ENCODE data around the gene CENPE. TPM values are rescaled to one million over a fixed set of nuclear protein-coding genes. Genes with fewer than 3 reads are reported as not detected.

Gene CENPE
- total and polyA plus RNA-seq, 10 donors, result 0.30 to 11.7 (median 3.9) TPM

DNA sequence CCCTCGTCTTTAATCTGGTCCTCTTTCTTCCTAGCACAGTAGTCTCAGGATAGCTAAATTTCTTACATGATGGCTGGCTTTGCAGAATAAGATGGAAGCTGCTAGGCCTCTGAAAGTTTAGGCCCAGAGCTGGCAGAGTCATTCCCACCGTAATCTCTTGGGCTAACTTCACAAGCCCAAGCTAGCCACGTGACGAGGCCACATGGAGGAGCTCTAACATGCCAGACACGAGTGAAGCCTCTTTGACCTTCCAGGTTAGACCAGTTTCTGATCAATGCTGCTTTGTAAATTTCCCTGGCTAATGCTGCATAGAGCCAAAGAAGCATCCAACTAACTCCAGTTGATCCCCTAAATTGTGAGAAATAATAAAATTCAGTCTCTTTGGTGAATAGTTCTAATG lies 9.5 kb upstream of the CENPE start:
- Histone ChIP-seq H3K36me3 (no peaks in the 10 kb centered on the region), H3K4me3 (no peak overlapping the region), H3K9me3 (no peaks in the 10 kb centered on the region), H3K4me1 (no peaks in the 10 kb centered on the region), H3K27ac (no peak overlapping the region), H3K27me3 (replicated peaks in 1 of 7) (no peaks in the 10 kb centered on the region)
- no peak for DNase-seq
- TF ChIP-seq, protein P1, sequence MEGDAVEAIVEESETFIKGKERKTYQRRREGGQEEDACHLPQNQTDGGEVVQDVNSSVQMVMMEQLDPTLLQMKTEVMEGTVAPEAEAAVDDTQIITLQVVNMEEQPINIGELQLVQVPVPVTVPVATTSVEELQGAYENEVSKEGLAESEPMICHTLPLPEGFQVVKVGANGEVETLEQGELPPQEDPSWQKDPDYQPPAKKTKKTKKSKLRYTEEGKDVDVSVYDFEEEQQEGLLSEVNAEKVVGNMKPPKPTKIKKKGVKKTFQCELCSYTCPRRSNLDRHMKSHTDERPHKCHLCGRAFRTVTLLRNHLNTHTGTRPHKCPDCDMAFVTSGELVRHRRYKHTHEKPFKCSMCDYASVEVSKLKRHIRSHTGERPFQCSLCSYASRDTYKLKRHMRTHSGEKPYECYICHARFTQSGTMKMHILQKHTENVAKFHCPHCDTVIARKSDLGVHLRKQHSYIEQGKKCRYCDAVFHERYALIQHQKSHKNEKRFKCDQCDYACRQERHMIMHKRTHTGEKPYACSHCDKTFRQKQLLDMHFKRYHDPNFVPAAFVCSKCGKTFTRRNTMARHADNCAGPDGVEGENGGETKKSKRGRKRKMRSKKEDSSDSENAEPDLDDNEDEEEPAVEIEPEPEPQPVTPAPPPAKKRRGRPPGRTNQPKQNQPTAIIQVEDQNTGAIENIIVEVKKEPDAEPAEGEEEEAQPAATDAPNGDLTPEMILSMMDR (IDR thresholded peaks at IDR 0.05 in 8 of 11, conservative IDR thresholded peaks at IDR 0.05 in 3 of 11), result no peak
- no peak for TF ChIP-seq POLR2AphosphoS5 (IDR thresholded peaks at IDR 0.05)
- intact Hi-C loops (cut with DNase I; ENCODE audit: low total_unique reads), result no loop called here
- WGBS, 5 donors, result 81 to 85% (median 83%) methylated on average over 5 of the region's 5 CpGs

DNA sequence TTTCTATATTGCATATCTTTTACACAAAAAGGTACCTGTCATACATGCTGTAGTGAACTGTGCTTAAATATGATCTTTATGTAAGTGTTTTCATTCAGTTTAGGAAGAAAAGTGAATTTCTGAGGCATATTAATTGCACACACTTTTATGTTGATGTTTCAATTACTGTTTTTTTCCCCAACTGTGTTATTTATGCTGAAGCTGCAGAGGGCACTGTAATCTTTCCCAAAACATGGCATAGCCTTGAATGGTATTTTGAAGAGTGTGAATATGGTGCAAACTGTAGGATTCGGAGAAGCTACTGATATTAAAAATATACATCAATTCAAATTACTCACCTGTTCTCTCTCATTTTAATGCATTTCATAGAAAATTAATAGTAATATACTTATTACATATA lies 6.0 kb upstream of the CENPE start:
- no peak overlapping the region for H3K27ac ChIP-seq
- H3K4me1 ChIP-seq, result peaks cover 0 to under 1% (median under 1%) of the 10 kb centered on the region in 6 donors
- TF ChIP-seq POLR2A (IDR thresholded peaks at IDR 0.05), result no peak
- TF ChIP-seq POLR2AphosphoS5 (IDR thresholded peaks at IDR 0.05), result no peak
- TF ChIP-seq, protein P1 (IDR thresholded peaks at IDR 0.05 in 8 of 11, conservative IDR thresholded peaks at IDR 0.05 in 3 of 11), result no peak
- whole genome bisulfite sequencing, 5 donors, result 69 to 83% (median 71%) methylated on average over 1 of the region's 1 CpG
- H3K9me3 ChIP-seq, result no peaks in the 10 kb centered on the region
- no peaks in the 10 kb centered on the region for H3K36me3 ChIP-seq
- H3K27me3 ChIP-seq (replicated peaks in 1 of 7), result peaks cover 0 to 7% (median 0%) of the 10 kb centered on the region in 7 donors
- H3K4me3 ChIP-seq, result no peak overlapping the region
- intact Hi-C loops (cut with DNase I; ENCODE audit: low total_unique reads), result no loop called here
- DNase-seq, result no peak

DNA sequence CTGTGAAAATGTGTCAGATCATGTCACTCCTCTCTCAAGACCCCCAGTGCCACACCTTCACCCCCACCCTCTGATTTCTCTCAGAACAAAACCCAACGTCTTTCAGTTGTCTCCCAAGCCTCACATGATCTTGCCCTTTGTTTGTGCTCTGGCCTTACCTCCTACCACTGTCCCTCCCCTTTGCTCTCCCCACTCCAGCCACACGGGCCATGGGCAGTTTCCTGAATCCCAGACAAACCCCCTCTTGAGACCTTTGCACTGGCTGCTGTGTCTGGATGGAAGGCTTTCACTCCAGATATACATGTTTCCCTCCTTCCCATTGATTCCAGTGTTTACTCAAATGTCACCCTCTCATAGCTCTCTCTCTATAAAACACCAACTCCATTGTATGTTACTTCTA lies 3.6 kb upstream of the CENPE start:
- TF ChIP-seq, protein P1 (IDR thresholded peaks at IDR 0.05 in 8 of 11, conservative IDR thresholded peaks at IDR 0.05 in 3 of 11), result no peak
- TF ChIP-seq POLR2AphosphoS5 (IDR thresholded peaks at IDR 0.05) (no peak), POLR2A (IDR thresholded peaks at IDR 0.05) (no peak)
- Histone ChIP-seq H3K27ac (no peak overlapping the region), H3K4me3 (no peak overlapping the region), H3K4me1 (peaks cover 4 to 20% (median 17%) of the 10 kb centered on the region in 6 donors), H3K36me3 (no peaks in the 10 kb centered on the region), H3K9me3 (no peaks in the 10 kb centered on the region), H3K27me3 (replicated peaks in 1 of 7) (peaks cover 0 to 7% (median 0%) of the 10 kb centered on the region in 7 donors)
- WGBS, 5 donors, result 32 to 57% (median 41%) methylated on average over 2 of the region's 2 CpGs
- intact Hi-C loops (cut with DNase I; ENCODE audit: low total_unique reads), result no loop called here
- peak; percentile 34 for DNase-seq

DNA sequence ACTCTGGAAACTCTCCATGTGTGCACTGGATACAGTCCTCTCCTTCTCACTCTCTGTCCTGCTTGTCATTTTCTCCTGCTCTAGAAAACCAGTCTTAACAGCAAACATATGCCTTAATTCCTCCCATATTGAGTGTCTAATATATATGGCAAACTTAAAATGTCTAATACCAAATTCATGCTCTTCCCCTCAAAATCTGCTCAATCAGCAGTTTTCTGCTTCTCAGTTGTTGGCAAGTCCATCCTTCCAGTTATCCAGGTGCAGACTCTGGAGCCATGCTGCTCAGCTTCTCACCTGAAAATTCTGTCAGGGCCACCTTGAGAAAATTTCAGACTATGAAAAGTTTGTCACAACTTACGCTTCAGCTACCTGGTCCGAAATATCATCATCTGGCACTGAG lies 3.1 kb upstream of the CENPE start:
- no peak for DNase-seq
- Histone ChIP-seq H3K4me1 (peaks cover 4 to 23% (median 17%) of the 10 kb centered on the region in 6 donors), H3K27ac (no peak overlapping the region), H3K9me3 (no peaks in the 10 kb centered on the region), H3K36me3 (no peaks in the 10 kb centered on the region), H3K4me3 (no peak overlapping the region), H3K27me3 (replicated peaks in 1 of 7) (peaks cover 0 to 7% (median 0%) of the 10 kb centered on the region in 7 donors)
- TF ChIP-seq POLR2AphosphoS5 (IDR thresholded peaks at IDR 0.05) (no peak), POLR2A (IDR thresholded peaks at IDR 0.05) (no peak)
- TF ChIP-seq, protein P1 (IDR thresholded peaks at IDR 0.05 in 8 of 11, conservative IDR thresholded peaks at IDR 0.05 in 3 of 11), result no peak
- intact Hi-C loops (cut with DNase I; ENCODE audit: low total_unique reads), result no loop called here
- WGBS, 5 donors, result 87 to 97% (median 97%) methylated on average over 2 of the region's 2 CpGs
